Hindlimb muscle (tissue), 1 donor: ENCODE data around the gene HS3ST5. TPM values are rescaled to one million over a fixed set of nuclear protein-coding genes. Genes with fewer than 3 reads are reported as not detected.
"Not testable (repeated sequence)": the region's sequence is repeated elsewhere in the genome, so short reads cannot be mapped to it uniquely, and the experiment has no call there.

Experiments used
- DNase-seq: peaks from one replicate; pipeline ENCODE4 v3.0.0-alpha.2; 2013
- polyA plus RNA-seq: library from polyadenylated mRNA; unstranded; fragments of 120-200 nt; gene quantifications from one replicate; pipeline ENCODE4 v1.2.1, GENCODE V29; 2013; ENCODE audit not compliant: insufficient read length

HS3ST5 gene
- polyA plus RNA-seq, 1 donor: 0.72 TPM

- no peak for DNase-seq
Observed at GRCh38 chr6:114039841-114040240, 303.0 kb downstream of the HS3ST5 start.

GRCh38 chr6:114033606-114034005 is 309.2 kb downstream of the HS3ST5 start:
- DNase-seq: no peak

DNA sequence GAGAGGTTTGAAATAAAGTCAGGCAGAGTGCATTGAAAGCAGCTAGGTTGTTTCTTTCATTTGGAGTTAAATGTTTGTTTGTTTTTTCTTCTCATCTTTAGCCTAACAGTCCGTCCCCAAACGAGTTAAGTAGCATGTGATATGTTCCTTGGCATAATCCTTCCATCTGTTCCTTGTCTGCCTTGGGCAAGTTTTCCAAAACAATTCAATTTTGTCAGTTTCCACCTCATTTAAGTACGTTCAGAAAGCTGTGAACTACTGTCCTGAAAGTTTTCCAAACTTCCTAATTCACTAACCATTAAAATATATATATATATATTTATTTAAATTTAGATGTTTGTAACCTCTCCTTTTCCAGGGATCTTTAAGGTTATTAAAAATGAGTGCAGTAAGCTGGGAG is 310.1 kb downstream of the HS3ST5 start:
- no peak for DNase-seq

GRCh38 chr6:114030767-114031166 is 312.1 kb downstream of the HS3ST5 start:
- DNase-seq: no peak

DNA sequence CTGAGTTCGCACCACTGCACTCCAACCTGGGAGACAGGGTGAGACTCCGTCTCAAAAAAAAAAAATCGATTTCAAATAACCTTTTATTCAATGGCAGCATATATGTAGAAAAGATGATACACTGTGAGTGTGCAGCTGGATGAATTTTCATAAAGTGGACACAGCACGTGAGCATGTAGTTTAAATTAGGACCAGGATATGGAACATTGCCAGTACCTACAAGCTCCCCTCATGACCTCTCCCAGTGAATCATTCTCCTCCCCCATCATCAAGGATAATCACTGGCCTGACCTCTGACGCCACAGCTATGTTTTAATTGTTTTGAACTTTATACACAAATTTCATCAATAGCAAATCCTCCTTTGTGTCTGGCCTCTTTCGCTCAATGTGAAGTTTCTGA is 318.1 kb downstream of the HS3ST5 start:
- no peak for DNase-seq

- DNase-seq: no peak
Observed at GRCh38 chr6:114020196-114020595, 322.6 kb downstream of the HS3ST5 start.

DNA sequence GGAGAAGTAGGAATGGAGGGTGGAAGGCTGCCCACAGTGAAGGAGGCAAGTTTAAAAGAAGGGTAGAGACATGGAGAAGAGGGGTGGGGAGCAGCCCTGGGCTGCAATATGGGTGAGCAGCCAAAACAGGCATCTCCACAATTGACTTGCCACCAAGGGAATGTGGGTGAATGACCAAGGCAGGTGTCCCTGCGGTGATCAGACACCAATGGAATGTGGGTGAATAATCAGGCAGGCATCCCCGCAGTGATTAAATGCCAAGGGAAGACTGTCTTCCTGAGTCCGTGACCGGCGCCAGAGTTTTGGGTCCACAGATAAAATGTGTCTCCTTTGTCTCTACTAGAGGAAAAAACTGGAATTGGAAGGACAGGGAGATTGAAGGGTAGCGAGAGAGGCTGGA is 325.7 kb downstream of the HS3ST5 start:
- not testable (repeated sequence) for DNase-seq

DNA sequence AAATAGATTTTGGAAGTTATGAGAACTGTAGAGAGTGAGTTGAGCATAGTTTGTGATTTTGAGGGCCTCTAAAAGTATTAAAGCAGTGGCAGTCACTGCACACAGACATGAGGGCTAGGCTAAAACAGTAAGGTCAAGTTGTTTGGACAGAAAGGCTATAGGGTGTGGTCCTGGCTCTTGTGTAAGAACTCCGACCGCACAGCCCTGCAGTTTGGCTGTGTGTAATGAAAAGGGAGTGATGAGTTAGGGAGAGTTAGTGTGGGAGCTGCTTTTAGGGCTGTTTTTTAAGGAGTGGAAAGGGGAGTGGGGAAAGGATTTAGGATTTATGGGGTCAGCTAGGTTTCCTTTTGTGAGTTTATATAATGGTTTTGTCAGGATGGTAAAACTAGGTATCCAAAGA is 328.7 kb downstream of the HS3ST5 start:
- not testable (repeated sequence) for DNase-seq

- not testable (repeated sequence) for DNase-seq
Observed at GRCh38 chr6:114011486-114011885, 331.3 kb downstream of the HS3ST5 start.

DNA sequence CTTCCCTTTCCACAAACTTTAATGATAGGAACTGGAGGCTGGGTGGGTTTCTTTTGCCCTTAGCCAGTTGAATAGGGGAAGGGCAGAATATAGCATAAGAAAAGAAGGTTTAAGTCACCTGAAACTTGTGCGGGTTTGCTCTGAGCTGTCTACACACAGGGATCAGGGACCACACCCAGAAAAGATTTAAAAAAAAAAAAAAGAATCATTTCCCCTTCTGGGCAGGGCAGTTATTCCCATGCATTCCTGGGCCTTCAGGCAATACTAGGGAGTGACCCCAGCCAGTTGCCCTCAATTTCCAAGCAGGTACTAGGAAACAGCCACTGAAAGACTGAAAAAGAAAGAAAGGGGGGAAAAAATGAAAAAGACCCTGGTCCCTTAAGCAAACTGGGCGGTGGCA is 332.3 kb downstream of the HS3ST5 start:
- no peak for DNase-seq

GRCh38 chr6:114009192-114009591 is 333.6 kb downstream of the HS3ST5 start:
- DNase-seq: no peak

DNA sequence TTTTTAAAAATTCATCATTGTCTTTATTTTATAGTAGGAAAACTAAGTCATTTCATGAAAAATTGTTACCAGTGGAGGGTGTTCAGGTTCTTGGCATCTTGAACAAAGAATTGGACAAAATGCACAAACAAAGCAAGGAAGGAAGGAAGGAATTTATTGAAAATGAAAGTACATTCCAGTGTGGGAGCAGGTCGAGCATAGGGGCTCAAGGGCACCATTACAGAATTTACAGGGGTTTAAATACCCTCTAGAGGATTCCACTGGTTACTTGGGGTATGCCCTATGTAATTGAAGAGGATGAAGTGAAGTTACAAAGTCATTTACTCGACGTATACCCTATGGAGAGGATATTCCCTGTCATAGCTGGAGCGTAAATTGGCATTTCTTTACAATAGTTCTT is 334.5 kb downstream of the HS3ST5 start:
- DNase-seq: no peak

- no peak for DNase-seq
Observed at GRCh38 chr6:114007516-114007915, 335.3 kb downstream of the HS3ST5 start.
